DND-41 (cell line): ENCODE data around the gene ROCK2.

ENCODE experiments used
- CTCF ChIP-seq: IDR thresholded peaks from 2 replicates; pipeline ENCODE4 v1.5.1; 2012; ENCODE audit warnings: borderline replicate concordance, low read length, moderate library complexity, mild to moderate bottlenecking; ENCODE audit not compliant: poor library complexity, severe bottlenecking; ENCODE audit errors: extremely low read depth
- EZH2 ChIP-seq: IDR thresholded peaks from 3 replicates; pipeline ENCODE4 v1.6.1; 2012; ENCODE audit warnings: borderline replicate concordance, low read depth, mild to moderate bottlenecking, moderate library complexity, low read length, inconsistent platforms; ENCODE audit not compliant: severe bottlenecking

DNA sequence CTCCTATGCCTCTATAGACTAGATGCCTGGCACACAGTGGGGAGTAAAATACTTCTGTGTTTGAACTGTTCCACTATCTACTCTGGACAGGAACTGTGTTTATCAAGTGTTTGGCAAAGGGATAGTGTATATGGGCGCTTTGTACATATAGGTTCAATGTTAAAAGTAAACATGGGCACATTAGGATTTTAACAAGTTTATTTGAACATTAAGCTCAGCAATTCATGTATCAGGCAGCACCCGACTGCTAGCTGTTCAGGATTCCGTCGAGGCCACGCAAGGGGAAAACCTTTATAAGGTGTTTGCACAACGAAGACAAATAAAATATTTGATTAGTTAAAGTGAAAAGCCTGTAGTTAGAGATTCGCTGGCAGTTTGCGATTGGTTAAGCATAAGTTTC lies 43.4 kb upstream of the ROCK2 start:
- TF ChIP-seq CTCF (no peak), EZH2 (no peak)
